ENCODE data around the gene RAC3.

The RAC3 gene

DNA sequence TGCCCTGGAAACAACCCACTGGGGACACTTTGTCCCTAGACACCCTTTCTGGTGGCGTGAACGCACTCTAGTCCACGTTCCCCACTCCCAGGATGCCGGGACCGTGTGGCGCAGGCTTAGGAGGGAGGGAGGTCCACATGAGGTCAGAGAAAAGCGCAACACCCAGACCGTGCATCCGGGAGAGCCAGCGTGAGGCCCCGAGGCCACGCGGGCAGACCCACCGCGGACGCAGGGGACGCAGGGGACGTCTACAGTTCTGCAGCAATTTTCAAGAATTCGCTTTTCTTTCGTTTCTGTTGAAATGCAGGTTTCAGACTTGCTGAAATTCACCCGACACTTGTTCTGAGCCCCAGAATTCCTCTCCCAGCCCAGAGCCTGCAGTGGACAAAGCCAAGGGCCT lies 15.4 kb downstream of the RAC3 start:
- no peak overlapping the region for H3K4me3 ChIP-seq
- no peak overlapping the region for H3K27ac ChIP-seq
- TF ChIP-seq, protein P1, sequence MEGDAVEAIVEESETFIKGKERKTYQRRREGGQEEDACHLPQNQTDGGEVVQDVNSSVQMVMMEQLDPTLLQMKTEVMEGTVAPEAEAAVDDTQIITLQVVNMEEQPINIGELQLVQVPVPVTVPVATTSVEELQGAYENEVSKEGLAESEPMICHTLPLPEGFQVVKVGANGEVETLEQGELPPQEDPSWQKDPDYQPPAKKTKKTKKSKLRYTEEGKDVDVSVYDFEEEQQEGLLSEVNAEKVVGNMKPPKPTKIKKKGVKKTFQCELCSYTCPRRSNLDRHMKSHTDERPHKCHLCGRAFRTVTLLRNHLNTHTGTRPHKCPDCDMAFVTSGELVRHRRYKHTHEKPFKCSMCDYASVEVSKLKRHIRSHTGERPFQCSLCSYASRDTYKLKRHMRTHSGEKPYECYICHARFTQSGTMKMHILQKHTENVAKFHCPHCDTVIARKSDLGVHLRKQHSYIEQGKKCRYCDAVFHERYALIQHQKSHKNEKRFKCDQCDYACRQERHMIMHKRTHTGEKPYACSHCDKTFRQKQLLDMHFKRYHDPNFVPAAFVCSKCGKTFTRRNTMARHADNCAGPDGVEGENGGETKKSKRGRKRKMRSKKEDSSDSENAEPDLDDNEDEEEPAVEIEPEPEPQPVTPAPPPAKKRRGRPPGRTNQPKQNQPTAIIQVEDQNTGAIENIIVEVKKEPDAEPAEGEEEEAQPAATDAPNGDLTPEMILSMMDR (IDR thresholded peaks at IDR 0.05) = no peak
- DNase-seq (ENCODE audit: low spot score) = no peak

GRCh38 chr17:82047379-82047778 lies 15.9 kb downstream of the RAC3 start:
- Histone ChIP-seq H3K4me3 (no peak overlapping the region), H3K27ac (no peak overlapping the region)
- no peak for DNase-seq (ENCODE audit: low spot score)
- TF ChIP-seq, protein P1 (IDR thresholded peaks at IDR 0.05) = no peak

- Histone ChIP-seq H3K27ac (no peak overlapping the region), H3K4me3 (no peak overlapping the region)
- TF ChIP-seq, protein P1 (IDR thresholded peaks at IDR 0.05) = no peak
- DNase-seq (ENCODE audit: low spot score) = no peak
These were observed 16.6 kb downstream of the RAC3 start for GRCh38 chr17:82047914-82048570.

DNA sequence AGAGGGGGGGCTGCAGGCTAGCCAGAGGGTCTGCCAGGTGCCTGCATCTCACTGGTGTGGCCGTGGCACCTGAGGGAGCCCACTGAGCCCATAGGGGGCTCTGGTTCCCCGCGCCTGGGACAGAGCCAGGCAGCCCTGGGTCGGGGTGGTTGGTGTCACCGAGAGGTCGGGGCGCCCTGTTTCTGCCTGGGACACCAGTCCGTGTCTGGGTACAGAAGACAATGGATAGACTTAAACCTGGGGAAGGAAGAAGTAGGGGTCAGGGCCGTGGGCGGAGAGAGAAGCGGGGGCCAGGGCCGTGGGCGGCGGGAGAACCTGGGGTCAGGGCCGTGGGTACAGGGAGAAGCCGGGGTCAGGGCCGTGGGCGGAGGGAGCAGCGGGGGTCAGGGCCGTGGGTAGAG lies 17.1 kb downstream of the RAC3 start:
- TF ChIP-seq, protein P1 (IDR thresholded peaks at IDR 0.05) = no peak
- DNase-seq (ENCODE audit: low spot score) = no peak
- Histone ChIP-seq H3K4me3 (no peak overlapping the region), H3K27ac (no peak overlapping the region)

- TF ChIP-seq, protein P1 (IDR thresholded peaks at IDR 0.05) = no peak
- Histone ChIP-seq H3K4me3 (no peak overlapping the region), H3K27ac (no peak overlapping the region)
- DNase-seq (ENCODE audit: low spot score) = no peak
These were observed 17.6 kb downstream of the RAC3 start for GRCh38 chr17:82049106-82049505.

DNA sequence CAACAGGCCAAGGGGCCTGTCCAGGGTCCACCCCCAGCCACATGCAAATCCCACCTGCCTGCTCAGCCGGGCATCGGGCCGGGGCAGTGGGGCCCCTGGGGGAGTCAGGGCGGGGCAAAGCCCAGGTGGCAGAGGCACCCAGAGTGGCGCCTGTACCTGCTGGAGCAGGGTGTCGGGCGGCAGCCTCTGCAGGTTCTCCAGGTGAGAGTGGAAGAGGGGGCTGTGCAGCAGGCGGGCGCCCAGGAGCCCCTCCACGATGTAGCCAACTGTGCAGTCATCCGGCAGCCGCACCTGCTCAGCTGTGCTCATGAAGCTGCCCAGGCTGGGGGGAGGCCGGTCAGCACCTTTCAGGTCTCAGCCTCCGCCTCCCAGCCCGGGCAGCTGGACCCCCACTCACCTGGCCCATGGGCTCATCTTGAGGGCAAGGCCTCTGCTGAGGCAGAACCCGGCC lies 18.1 kb downstream of the RAC3 start:
- DNase-seq (ENCODE audit: low spot score) = no peak
- no peak overlapping the region for H3K27ac ChIP-seq
- TF ChIP-seq, protein P1 (IDR thresholded peaks at IDR 0.05) = no peak
- H3K4me3 ChIP-seq = no peak overlapping the region

DNA sequence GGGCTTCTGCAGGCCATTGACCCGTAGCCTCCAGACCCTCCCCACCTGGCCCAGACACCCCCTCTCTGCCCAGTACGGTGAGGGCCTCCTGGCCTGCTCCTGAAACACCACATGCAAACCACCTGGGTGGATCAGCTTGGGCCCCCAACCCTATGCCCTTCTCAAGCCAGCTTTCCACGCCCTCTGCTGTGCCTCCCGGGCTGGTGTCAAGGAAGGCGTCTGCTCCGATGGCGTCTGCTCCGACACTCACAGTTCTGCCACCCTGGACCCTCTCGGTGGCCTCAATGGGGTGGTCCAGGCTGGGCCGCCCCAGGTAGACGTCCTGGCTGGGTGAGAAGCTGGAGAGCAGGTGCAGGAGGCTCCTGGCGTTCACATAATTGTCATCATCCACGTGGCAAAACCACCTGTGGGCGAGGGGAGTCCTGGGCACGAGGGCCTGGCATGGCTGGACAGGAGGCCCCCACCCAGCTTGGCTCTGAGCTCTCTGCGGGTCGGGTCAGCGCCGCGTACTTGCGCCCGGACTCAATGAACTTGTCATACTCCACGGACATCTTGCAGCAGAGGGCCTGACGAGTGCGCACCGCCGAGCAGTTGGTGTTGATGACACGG lies 18.8 kb downstream of the RAC3 start:
- Histone ChIP-seq H3K4me3 (peak overlapping the region; percentile 100), H3K27ac (no peak overlapping the region)
- TF ChIP-seq, protein P1 (IDR thresholded peaks at IDR 0.05) = no peak
- no peak for DNase-seq (ENCODE audit: low spot score)

All from coronary artery (tissue), 2 donors.